Measurements from ENCODE around the gene IGLL5.

IGLL5 gene

DNA sequence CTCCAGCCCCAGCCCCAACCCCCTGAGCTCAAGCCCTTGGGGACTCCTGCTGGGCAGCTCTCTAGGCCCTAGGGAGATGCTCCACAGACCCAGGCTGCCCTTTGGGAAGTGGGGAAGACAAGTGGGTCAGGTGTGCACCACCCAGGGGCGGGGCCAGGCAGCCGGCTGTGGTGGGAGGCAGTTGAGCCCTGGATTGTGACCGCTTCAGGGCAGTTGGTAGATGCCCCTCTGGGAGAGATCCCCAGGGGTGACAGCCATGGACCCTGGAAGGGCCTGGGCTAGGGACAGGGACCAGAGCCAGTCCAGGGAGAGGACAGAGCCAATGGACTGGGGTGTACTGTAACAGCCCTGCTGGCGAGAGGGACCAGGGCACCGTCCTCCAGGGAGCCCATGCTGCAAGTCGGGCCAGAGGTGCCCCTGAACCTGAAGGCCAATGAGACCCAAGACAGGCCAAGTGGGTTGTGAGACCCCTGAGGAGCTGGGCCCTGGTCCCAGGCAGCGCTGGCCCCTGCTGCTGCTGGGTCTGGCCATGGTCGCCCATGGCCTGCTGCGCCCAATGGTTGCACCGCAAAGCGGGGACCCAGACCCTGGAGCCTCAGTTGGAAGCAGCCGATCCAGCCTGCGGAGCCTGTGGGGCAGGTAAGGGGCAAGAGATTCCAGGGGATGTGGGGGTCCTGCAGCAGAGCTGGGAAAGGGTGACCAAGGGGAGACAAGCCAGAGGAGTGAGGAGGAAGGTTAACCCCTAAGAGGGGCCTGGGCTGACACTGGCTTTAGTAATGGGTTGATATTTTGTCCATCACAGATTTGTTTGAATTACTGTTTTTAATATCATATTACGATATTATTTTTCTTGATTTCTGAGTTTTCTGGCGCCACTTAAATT lies at the start of gene IGLL5:
TSS of gene IGLL5 (plus strand) at position 196 of the 883 bp plus-strand sequence. CDS start at position 434, 238 bp downstream.
- DNase-seq: peak; percentile 53

DNA sequence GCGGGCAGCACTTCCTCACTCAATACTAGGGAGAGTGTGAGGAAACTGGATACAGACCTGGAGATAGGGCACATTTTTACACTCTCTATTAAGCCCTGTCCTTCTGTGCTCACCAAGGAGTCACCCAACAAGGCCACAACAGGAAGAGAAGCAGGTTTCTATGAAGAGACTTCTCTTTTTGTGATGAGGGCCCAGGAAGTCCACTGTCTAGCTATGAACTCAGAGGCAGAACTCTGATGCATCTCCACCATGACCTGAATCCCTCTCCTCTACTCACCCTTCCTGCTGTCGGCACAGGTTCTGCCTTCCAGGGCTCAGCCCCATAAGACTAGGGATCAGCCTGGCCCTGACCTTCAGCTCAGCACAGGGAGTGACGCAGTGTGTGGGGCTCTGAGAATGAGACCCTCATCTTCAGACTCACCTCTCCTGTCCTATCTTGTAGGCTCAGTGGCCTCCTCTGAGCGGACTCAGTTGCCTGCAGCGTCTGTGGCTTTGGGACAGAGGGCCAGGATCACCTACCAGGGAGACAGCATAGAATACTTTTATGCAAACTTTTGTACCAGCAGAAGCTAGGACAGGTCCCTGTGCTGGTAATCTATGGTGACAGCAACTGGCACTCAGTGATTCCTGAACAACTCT lies 49.3 kb upstream of the IGLL5 start:
- DNase-seq: no peak

DNA sequence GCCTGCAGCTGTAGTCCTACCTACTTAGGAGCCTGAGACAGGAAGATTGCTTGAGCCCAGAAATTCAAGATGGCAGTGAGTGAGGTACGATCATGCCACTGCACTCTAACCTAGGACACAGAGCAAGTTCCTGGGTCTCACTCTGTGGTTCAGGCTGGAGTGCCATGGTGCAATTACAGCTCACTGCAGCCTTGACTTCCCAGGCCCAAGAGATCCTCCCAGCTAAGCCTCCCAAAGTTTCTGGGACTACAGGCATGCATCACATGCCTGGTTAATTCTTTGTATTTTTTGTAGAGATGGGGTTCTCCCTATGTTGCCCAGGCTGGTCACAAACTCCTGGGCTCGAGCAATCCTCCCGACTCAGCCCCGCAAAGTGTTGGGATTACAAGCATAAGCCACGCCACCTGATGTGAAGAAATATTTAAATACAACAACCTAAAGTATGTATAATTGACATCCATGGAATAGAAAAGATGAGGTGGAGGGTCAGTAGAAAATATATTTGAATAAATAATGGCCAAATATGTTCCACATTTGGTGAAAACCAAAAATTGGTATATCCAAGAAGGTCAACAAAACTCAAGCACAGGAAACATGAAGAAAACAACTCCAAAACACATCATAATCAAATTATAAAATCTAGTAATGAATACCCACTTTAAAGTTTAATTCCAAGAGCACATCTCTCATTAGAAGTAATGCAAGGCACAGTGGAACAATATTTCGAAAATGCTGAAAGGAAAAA lies 47.9 kb upstream of the IGLL5 start:
- no peak for DNase-seq

DNA sequence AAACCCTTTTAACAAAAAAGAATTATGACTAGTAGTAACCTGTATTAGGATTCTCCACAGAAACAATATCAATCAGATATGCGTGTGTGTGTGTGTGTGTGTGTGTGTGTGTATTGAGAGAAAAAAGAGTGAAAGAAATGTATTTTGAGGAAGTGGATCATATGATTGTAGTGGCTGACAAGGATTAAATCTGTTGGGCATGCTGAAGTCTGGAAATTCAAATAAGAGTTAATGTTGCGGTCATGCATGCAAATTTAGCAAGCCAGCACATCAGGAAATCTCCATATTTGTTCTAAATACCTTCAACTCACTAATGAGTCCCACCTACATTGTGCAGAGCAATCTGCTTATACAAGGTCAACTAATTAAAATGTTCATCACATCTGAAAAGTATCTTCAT lies 46.8 kb upstream of the IGLL5 start:
- DNase-seq: no peak

DNA sequence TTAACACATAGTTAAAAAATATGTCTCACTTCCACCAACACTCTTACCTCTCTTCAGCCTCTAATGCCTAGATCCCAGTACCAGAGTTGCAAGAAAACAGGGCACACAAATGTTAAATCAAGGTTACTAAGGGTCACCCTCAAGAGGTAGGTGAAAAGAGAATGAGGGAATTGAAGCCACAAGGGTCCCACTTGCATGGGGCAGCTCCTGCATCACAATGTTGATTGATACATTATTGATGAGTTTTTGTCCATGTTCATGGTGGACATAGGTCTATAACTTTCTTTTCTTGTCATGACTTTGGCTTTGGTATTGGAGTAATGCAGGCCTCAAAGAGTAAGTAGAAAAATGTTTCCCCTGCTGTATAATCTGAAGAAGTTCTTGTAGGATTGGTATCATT lies 46.0 kb upstream of the IGLL5 start:
- no peak for DNase-seq

DNA sequence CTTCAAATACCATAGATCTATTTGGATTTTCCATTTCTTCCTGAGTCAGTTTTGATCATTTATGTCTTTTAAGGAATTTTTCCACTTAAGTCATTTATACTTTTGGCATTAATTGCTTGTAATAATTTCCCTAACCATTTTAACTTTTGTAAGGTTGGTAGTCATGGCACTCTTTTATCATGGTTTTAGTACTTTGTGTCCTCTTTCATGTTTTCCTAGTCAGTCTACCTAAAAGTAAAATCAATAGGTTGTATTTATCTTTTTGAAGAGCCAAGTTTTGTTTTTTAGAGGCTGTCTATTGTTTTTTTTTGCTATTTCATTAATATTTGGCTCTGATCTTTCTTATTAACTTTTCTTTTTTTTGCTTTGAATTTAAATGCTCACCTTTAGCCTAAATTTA lies 45.5 kb upstream of the IGLL5 start:
- no peak for DNase-seq

DNA sequence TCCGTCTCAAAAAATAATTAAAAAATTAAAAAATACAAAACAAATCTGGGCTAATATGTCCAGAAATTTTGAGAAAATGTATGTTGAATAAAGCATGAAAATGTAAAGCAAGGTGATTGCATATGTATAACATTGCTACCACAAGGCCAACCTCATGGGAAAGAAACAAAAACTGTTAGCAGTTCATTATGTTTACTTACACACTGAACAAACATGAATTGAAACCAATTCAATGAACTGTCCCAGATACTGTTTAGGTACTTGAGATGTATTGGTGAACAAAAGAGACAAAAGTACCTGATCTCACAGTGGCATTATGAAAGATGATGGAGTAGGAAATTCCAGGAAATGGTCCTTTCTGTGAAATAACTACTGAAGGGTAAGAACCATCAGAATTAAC lies 43.8 kb upstream of the IGLL5 start:
- no peak for DNase-seq

DNA sequence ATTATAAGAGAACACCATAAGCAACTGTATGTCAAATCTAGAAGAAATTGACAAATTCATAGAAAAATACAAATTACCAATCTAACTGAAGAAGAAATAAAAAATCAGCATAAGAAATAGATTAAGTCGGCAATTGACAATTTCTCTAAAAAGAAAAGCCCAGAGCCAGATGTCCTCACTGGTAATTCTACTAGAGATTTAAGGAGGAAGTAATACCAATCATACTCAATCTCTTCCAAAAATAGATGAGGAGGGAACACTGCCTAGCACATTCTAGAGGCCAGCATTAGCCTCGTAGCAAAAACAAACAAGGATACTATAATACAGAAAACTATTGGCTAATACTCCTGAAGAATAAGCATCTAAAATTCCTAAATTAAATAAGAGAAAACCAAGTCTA lies 40.4 kb upstream of the IGLL5 start:
- DNase-seq: no peak

DNA sequence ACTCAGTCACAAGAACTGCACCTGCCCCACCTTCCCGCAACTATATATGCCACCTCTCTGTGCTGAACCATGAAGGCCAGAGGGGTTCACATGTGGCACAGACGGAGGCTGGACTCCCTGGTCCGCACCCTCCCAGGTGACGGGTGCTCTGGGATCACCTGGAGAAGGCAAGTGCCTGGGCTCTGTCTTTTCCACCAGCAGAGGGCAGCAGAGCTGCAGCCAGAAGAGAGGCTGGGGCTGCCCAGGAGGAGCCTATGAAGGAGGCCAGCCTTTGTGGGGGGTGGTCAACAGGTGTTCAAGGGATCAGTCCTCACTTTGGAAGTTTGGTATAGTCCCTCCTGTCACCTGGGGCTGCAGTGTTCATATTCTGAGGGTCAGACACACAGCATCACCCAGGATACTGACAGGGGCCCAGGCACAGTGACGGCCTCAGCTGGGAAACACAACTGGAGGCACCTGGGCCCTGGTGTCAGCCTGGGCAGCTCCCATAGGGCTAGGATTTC lies 39.2 kb upstream of the IGLL5 start:
- DNase-seq: peak; percentile 87

DNA sequence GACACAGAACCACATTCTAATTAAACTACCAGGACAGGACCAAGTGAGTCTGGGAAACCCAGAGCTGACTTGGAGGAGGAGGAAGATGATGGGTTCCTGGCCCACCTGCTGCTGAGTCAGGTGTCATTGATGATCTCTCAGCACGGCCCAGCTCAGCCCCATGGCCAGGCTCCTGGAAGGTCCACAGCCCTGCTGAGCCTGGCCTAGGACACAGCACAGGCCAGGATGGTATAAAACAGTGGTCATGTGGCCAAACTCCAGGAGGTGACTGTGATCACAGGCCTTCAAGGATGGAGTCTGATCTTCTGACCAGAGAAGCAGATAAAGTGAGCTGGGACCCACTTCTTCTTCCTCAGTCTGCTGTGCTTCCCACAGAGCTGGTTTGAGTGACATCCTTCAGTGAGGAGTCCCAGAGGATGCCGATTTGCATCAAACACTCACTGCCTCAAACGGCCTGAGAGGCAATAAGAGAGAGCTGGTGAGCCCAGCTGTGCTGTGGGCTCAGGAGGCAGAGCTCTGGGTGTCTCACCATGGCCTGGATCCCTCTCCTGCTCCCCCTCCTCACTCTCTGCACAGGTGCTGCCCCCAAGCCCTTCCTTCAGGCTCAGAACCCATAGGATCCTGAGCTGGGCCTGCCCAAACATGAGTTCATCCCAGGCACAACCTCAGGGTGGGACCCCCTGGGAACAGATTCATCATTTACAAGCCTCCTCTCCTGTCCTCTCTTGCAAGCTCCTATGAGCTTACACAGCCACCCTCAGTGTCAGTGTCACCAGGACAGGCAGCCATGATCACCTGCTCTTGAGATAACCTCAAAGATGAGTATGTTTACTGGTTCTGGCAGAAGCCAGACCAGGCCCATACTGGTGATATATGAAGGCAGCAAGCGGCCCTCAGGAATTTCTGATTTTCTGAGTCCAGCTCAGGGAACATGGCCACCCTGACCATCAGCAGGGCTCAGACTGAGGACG lies 37.7 kb upstream of the IGLL5 start:
- no peak for DNase-seq

DNA sequence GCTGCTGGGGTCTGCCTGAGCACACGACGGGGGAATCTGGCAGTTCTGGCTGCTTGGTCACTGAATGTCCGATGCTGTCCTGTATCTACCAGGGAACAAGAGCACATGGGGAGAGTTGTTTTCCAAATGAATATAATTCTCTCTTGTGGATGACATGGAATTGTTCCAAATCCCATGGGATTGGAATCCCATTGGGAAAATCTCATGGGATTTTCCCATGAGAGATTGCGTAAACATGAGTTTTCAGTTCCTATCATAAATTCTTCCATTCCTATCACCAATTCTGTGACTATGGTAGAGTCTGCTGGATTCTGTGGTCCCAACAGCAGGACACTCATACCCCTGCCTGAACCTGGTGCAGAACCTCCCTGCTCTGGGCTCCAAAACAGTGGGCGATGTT lies 35.6 kb upstream of the IGLL5 start:
- DNase-seq: no peak

DNA sequence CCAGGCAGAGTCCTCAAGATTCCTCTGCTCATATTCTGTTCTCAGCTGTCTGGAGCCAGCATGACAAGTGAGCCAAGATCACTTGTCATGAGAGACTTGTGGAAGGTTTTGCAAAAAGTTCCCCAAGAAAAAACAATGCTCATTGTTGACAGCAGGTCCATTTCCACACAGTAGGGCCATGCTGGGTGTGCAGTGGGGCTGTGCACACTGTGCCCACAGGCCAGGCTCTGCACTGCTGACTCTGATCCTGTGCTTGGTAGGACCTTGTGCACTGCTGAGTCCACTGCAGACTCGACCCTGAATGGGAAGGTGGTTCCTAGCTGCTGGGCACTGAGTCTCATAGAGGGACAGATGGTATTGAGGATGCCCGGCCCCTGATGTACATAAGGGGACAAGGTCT lies 33.9 kb upstream of the IGLL5 start:
- no peak for DNase-seq

DNA sequence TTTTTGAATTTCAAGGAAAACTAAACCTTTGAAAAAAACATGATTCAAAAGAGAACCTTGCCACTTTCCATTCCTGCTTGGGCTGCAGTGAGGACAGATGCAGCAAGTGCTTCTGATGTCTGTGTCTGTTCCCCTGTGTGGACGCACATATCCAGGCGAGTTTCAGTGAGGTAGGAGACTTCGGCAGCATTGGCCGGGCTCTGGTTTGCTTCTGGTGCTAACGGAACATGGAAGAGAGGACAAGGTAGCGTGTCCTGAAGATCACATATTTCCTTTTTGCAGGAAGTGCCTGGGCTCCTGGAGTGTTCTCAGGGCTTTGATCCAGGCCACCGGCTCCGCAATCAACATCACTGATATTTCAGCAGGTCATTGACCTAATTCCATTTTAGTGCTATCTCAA lies 33.1 kb upstream of the IGLL5 start:
- no peak for DNase-seq

DNA sequence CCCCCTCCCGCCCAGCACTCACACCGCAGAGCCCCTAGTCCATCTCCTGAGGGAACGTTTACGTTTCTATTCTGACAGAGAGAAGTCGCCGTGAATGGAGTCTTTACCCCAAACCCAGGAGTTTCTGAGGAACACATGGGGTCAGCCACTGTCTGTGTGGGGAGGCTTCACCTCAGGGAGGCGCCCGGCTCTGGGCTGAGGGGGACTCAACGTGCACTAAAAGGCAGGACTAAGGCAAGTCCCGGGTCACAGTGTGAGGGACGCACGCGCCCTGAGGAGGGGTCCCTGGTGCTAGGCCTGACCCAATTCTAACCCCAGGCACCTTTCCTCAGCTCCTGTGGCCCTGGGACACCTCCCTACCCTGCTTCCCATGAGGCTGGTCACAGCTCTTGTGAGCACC lies 32.5 kb upstream of the IGLL5 start:
- no peak for DNase-seq

DNA sequence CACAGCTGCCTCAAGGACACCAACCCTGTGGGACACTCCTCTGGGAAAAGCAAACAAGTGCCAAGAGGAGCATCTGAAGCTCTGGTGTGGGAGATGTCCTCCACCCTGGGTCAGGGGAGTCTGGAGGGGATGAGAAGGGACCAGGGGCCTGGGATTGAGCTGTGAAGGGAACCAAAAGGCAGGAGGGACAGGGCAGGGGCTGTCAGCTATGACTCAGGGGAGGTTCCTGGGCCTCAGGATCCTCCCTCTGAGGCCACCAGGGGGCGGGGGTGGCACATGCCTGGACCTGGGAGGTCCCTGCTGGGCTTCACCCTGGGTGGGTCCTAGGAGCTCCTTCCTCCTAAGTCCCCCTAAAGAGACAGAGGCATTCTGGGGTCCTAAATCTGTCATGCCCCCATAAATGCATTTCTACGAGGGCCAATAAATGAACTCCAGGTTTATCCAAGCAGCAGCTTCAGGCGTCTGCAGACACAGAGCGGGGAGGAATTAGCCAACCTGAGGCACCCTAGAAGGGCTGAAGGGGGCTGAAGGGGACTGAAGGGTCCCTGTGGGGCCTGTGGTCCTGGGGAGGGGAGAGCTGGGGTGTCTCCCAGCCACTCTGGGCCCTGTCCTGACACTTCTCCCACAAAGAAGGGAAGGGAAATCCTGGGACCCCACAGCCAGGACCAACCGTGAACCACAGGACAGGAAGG lies 31.9 kb upstream of the IGLL5 start:
- no peak for DNase-seq

DNA sequence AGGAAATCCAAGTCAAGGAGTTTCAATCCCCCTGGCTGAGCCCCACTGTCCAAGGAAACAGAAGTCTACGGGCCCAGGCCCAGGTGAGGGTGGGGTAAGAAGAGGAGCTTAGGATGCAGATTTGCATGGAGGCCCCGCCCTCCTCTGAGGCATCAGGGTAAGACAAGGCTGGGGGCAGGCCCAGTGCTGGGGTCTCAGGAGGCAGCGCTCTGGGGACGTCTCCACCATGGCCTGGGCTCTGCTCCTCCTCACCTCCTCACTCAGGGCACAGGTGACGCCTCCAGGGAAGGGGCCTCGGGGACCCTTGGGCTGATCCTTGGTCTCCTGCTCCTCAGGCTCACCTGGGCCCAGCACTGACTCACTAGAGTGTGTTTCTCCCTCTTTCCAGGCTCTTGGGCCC lies 31.3 kb upstream of the IGLL5 start:
- no peak for DNase-seq

DNA sequence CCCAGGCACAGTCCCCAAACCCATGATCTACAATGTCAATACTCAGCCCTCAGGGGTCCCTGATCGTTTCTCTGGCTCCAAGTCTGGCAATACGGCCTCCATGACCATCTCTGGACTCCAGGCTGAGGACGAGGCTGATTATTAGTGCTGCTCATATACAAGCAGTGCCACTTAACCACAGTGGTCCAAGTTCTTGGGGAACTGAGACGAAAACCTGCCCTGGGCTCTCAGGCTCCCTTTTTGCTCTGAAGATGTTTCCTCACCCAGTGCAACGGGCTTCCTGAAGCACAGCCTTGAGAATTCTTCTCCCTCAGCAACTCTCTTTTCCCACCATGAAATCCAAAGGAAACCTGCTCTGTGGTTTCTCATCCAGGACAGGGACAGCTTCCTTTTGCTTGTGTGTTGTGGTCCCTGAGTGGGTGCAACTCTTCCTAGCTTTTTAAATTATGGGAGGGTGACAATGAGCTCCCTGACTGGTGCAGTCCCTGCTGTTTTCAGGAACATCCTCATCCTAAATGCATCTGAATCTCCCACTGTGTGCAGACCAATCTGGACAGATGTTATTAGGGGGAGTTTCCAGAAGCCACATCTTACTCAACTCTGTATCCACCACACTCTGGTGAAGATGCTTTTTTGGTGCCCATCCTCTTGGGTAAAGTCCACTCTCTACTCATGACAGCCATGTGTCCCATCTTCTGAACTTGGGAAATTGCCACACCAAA lies 30.6 kb upstream of the IGLL5 start:
- no peak for DNase-seq

DNA sequence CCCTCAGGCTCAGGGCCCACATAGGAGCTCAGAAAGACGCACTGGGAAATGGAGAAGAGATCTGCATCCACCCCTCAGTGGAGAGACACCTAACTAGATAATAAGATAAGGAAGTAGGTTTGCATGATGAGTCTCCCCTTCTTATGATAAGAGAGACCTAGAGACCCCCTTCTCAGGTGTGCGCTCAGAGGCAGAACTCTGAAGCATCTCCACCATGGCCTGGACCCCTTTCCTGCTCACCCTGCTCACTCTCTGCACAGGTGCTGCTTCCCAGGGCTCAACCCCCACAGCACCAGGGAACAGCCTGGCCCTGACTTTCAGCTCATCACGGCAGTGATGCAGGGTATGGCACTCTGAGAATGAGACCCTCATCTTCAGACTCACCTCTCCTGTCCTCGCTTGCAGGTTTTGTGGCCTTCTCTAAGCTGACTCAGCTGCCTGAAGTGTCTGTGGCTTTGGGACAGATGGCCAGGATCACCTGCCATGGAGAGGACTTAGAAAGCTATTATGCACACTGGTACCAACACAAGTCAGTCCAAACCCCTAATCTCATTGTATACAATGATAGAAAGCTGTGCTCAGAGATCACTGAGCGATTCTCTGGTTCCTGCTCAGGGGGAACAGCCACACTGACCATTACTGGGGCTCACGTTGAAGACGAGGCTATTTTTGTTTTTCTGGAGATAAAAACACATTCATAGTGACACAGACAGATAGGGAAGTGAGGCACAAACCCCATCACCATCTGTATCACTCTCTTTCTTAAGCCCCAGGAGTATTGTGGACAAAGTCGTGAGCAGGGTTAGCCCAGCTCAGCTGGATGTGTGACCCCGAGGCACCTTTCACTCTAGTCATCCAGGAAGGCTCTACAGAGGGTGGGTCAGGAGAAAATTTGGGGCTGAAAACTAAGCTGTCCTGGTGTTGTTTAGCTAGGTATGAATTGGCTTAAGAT lies 29.7 kb upstream of the IGLL5 start:
- no peak for DNase-seq

DNA sequence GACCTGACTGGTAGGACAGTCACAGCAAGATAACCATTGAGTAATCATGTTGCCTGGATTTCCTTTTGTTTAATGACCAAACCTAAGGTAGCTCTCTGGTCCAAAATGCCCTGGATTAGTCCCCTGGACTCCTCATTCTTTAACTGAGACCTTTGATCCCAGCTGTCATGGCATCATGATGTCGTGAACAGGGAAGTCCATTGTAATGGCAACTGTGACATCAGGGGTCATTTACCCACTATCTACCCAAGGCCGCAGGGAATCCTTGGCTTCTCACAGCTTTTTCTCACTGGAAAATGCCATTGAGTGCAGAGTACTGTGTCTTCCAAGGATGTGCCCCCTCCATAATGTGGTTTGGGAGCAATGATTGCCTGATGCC lies 29.1 kb upstream of the IGLL5 start:
- DNase-seq: no peak

DNA sequence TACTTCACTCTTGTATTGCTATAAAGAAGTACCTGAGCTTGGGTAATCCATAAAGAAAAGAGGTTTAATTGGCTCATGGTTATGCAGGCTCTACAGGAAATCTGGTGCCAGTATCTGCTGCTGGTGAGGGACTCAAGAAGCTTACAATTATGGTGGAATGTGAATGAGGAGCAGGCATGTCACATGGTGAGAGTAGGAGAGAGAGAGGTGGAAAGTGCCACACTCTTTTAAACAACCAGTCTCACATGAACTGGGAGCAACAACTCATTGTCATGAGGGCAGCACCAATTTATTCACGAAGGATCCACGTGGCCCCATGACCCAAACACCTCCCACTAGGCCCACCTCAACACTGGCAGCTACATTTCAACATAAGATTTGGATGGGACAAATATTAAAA lies 24.6 kb upstream of the IGLL5 start:
- DNase-seq: no peak

Measured in activated CD8-positive, alpha-beta memory T cell treated with anti-CD3 and anti-CD28 coated beads for 24 hours (primary cell).